Vagina (tissue), 2 donors: ENCODE data around the gene VDAC1. TPM values are rescaled to one million over a fixed set of nuclear protein-coding genes. Genes with fewer than 3 reads are reported as not detected.

ENCODE experiments used
- DNase-seq, 2 donors: peaks; one replicate each; pipeline ENCODE4 v3.0.0-alpha.2; 2017; ENCODE audit errors: extremely low spot score in 2 of 2
- H3K27ac ChIP-seq: fragments of 200-600 bp; sonication (generic); one replicate; pipeline ENCODE4 v1.5.1; 2019
- H3K27me3 ChIP-seq: fragments of 200-600 bp; sonication (generic); one replicate; pipeline ENCODE4 v1.5.1; 2019
- H3K36me3 ChIP-seq, 2 donors: fragments of 200-600 bp; sonication (generic); one replicate each; pipeline ENCODE4 v1.5.1; 2017 to 2019
- H3K4me1 ChIP-seq: fragments of 200-600 bp; sonication (generic); one replicate; pipeline ENCODE4 v1.5.1; 2019
- H3K4me3 ChIP-seq, 2 donors: fragments of 200-600 bp; sonication (generic); 1 replicate in 1 of 2; 2 replicates in 1 of 2; pipeline ENCODE4 v1.5.1; 2016 to 2019
- H3K9me3 ChIP-seq: fragments of 200-600 bp; sonication (generic); one replicate; pipeline ENCODE4 v1.5.1; 2019
- POLR2A ChIP-seq, 2 donors: fragments of 450-650 bp; IDR thresholded peaks; one replicate each; pipeline ENCODE4 v1.6.1; 2017; ENCODE audit warnings: antibody characterized with exemption in 2 of 2, mild to moderate bottlenecking in 2 of 2, moderate library complexity in 2 of 2
- POLR2AphosphoS5 ChIP-seq, 2 donors: sonication (generic); formaldehyde crosslinking; IDR thresholded peaks; one replicate each; pipeline ENCODE4 v1.9.0; 2017; ENCODE audit warnings: antibody characterized with exemption in 2 of 2, mild to moderate bottlenecking in 2 of 2, low read depth in 1 of 2; ENCODE audit not compliant: insufficient read depth in 1 of 2
- intact Hi-C: fragments of 100-400 bp; cut with DNase I; formaldehyde crosslinking; loops from one replicate; pipeline ENCODE4 v1.15.1; 2023
- total RNA-seq: library from RNA; depleted of rRNA; stranded (reverse); fragments of >200 nt; gene quantifications from one replicate; pipeline ENCODE4 v1.2.3, GENCODE V29; 2016
- TF ChIP-seq, protein P1 (sequence below), 3 experiments: fragments of 450-650 bp in 2 of 3; fragments of 200-600 bp in 1 of 3; sonication (generic) in 1 of 3; IDR thresholded peaks; one replicate each; pipeline ENCODE4 v1.5.1; 2017 to 2019; ENCODE audit warnings: antibody characterized with exemption in 3 of 3, mild to moderate bottlenecking in 2 of 3, moderate library complexity in 2 of 3

VDAC1 gene
- total RNA-seq, 1 donor from 2014 or later: 95.3 TPM

DNA sequence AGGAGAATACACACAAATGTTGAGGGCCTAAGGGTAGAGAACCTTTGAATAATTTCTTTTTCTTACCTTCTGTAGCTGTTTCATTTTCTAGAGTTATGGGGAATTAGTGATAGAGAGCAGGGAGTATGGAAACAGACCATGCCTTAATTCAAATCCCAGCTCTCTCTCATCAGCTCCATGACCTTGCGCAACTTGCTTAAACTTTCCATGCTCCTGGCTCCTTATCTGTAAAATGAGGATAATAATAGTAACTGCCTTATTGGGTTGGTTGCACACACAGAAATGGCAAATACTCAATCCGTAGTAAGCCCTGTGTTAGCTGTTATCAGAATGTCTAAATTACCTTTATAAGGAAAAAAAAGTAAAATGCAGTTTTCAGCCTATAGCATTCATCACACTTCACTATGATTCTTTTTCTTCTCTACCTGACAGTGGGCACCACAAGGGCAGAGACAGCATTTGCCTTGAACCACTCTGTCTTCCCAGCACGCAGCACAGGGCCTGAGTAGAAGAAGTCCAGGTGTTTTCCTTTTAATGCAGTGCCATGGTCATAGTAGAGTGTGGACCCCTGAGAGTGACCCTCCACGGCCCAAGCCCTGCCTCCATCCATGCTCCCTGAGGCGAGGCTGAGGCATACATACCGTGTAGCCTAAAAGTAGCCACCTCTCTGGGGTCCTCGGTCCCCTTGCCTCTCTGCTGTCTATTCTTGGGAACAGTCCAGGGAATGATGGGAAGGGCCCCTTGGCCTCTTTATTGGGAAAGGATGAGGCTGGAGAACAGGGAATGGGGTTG, 53.8 kb downstream of the VDAC1 start:
- Histone ChIP-seq H3K27me3 (no peaks in the 10 kb centered on the region), H3K4me1 (peaks cover 6% of the 10 kb centered on the region), H3K4me3 (no peak overlapping the region), H3K9me3 (no peaks in the 10 kb centered on the region), H3K27ac (no peak overlapping the region), H3K36me3 (peaks cover 0 to 4% of the 10 kb centered on the region in 2 donors)
- TF ChIP-seq POLR2A (IDR thresholded peaks at IDR 0.05) (no peak), POLR2AphosphoS5 (IDR thresholded peaks at IDR 0.05; ENCODE audit: insufficient read depth in 1 of 2, low read depth in 1 of 2) (no peak)
- TF ChIP-seq, protein P1, sequence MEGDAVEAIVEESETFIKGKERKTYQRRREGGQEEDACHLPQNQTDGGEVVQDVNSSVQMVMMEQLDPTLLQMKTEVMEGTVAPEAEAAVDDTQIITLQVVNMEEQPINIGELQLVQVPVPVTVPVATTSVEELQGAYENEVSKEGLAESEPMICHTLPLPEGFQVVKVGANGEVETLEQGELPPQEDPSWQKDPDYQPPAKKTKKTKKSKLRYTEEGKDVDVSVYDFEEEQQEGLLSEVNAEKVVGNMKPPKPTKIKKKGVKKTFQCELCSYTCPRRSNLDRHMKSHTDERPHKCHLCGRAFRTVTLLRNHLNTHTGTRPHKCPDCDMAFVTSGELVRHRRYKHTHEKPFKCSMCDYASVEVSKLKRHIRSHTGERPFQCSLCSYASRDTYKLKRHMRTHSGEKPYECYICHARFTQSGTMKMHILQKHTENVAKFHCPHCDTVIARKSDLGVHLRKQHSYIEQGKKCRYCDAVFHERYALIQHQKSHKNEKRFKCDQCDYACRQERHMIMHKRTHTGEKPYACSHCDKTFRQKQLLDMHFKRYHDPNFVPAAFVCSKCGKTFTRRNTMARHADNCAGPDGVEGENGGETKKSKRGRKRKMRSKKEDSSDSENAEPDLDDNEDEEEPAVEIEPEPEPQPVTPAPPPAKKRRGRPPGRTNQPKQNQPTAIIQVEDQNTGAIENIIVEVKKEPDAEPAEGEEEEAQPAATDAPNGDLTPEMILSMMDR (IDR thresholded peaks at IDR 0.05): no peak
- intact Hi-C loops: no loop called here
- peak in 1 of 2 donors; percentile 52 for DNase-seq

DNA sequence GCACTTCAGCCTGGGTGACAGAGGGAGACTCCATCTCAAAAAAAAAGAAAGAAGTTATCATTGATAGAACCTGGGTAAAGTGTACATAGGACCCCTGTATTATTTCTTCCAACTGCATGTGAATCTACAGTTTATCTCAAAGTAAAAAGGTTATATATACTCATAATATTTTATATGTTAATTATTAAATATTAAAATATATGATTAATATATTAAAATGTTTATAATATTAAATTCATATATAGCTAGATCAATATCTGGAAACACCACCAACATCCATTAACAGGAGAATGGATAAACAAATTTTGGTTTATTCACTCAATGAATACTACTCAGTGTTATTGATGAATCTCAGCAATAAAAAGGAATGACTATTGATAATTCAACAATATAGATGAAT, 56.1 kb downstream of the VDAC1 start:
- TF ChIP-seq POLR2A (IDR thresholded peaks at IDR 0.05) (no peak), POLR2AphosphoS5 (IDR thresholded peaks at IDR 0.05; ENCODE audit: insufficient read depth in 1 of 2, low read depth in 1 of 2) (no peak)
- TF ChIP-seq, protein P1 (IDR thresholded peaks at IDR 0.05): no peak
- Histone ChIP-seq H3K9me3 (no peaks in the 10 kb centered on the region), H3K4me3 (no peak overlapping the region), H3K27ac (no peak overlapping the region), H3K27me3 (no peaks in the 10 kb centered on the region), H3K4me1 (peaks cover 6% of the 10 kb centered on the region), H3K36me3 (no peaks in the 10 kb centered on the region)
- intact Hi-C loops: no loop called here
- no peak for DNase-seq

DNA sequence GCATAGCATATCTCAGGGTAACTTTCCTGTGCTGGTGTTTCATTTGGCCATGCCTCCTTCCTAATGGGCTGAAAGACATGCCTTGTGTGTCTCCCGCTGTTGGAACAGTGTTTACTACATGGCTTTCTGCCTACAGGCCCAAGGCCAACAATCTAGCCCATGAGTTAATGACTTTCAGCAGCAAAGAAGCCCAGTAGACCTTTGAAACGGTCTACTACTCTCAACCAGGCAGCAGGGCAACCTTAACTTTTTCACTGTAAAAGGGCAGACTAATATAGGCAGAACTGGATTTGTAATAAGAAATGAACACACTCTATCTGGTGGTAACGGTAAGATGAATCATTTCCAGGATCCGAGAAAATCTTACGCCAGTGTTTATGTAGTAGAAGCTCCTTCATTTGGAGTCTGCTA, 57.3 kb downstream of the VDAC1 start:
- DNase-seq: no peak
- Histone ChIP-seq H3K9me3 (no peaks in the 10 kb centered on the region), H3K36me3 (no peaks in the 10 kb centered on the region), H3K4me3 (no peak overlapping the region), H3K27me3 (no peaks in the 10 kb centered on the region), H3K4me1 (peaks cover under 1% of the 10 kb centered on the region), H3K27ac (no peak overlapping the region)
- intact Hi-C loops: no loop called here
- TF ChIP-seq POLR2A (IDR thresholded peaks at IDR 0.05) (no peak), POLR2AphosphoS5 (IDR thresholded peaks at IDR 0.05; ENCODE audit: insufficient read depth in 1 of 2, low read depth in 1 of 2) (no peak)
- TF ChIP-seq, protein P1 (IDR thresholded peaks at IDR 0.05): no peak

DNA sequence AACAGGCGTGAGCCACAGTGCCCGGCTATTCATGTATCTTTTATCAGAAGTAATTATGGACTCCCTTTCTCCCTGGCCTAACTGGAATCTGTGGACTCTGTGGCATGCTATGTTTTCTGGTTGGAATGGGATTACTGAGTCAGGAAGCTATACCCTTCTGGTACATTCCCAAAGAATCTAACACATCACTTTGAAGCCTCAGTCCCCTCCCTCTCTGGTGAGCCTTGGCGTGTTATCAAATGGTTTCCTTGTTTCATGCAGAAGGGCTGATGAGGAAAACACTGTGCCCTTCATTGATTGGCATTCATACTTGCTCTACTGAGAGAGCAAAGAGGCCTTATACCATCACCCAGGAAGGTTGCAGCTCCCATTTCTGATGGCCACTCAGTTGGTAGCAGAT, 59.2 kb downstream of the VDAC1 start:
- Histone ChIP-seq H3K27ac (no peak overlapping the region), H3K4me3 (no peak overlapping the region), H3K4me1 (no peaks in the 10 kb centered on the region), H3K9me3 (no peaks in the 10 kb centered on the region), H3K27me3 (no peaks in the 10 kb centered on the region), H3K36me3 (no peaks in the 10 kb centered on the region)
- intact Hi-C loops: no loop called here
- no peak for TF ChIP-seq POLR2AphosphoS5 (IDR thresholded peaks at IDR 0.05; ENCODE audit: insufficient read depth in 1 of 2, low read depth in 1 of 2)
- TF ChIP-seq, protein P1 (IDR thresholded peaks at IDR 0.05): no peak
- no peak for TF ChIP-seq POLR2A (IDR thresholded peaks at IDR 0.05)
- no peak for DNase-seq
